NCI-H2029 (cell line): ENCODE results near the gene UPF1.

Experiments used
- DNase-seq: peaks from one replicate; lab custom pipeline; 2025; lab: John Stamatoyannopoulos, UW

Gene UPF1

DNA sequence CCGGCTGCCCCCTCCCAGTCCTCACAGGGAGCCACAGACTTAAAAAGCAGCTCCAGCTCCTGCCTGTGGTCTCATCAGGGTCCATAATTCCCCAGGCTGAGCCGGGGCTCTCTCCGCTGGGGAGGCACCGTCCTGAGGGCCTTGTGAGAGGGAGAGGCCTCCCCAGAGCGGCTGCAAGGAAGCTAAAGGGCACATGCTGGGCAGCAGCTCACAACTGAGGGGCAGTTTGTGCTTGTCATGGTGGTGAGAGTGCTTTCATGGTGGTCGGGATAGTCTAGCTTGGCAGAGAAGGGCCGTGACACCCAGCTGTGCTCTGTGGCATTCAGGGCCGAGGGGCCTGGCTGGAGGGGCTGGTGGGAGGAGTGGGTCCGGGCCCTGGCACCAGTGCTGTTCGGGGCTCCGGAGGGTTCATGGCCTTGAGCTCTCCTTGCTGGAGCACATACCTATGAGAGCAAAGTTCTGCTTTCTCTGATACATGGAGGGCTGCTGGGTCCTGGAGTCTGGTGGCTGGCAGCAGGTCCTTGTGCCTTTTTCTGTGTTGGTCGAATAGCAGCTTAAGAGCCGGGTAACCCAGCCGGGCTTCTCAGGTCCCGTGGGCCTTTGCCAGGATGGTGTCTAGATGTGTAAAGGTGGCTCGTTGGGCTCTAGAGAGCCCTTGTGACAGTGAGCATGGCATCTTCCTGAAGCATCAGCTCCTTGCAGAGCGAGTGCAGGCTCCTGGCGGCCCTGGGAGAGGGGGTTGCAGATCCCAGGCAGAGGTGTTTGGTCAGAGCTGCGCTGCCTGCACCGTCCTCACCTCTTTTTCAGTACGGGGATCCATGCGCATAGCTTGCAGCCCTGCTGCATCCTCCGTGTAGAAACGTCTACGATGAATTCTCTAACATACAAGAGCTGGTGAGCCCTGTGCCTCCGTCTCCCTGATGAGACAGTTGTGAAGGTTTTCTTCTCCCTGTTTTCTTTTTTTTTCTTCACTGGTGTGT is 8.8 kb downstream of the UPF1 start:
- no peak for DNase-seq

DNA sequence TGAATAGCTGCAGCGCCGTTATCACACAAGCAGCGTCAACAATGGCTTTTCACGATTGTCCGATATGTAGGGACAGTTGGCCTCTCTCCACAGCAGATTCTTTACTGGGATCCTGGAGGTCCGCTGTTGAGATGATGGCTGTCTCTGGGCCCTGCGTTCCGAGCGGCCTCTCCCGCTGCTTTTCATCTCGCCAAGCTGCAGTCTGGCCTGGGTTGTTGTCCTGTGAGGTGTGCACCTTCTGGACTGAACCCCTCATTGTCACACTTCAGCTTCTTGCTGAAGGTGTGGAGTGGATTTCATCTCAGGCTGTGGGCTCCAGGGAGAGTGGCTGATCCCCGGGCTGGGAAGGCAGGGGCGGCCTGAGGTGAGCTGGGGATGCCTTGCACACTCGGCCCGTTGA is 9.6 kb downstream of the UPF1 start:
- DNase-seq: no peak

GRCh38 chr19:18842166-18842565 is 10.4 kb downstream of the UPF1 start:
- DNase-seq: no peak

- DNase-seq: no peak
Observed at GRCh38 chr19:18843960-18844359, 12.2 kb downstream of the UPF1 start.

DNA sequence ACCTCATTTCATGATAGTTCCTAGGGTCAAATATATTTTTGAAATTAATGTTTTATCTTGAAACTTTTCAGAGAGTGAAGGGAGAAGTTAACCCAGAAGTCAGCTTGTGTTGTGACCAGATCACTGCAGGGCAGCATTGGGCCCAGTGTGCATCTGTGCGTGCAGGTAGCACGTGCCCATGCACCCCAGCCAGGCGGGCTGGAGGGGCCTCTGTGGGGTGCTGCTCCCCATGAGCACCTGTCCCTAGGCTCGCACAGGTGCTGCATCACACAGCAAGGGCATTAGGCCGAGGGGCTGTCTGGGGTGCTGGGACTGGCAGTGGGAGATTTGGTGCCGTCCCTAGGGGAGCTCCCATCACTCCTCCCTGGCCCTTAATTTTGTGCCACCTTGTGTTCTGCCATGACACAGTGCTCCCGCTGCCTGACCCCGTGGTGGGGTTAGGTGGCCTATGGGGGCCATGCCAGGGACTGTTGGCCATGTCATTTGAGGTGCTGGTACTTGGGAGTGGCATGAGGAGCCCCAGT is 13.1 kb downstream of the UPF1 start:
- DNase-seq: no peak

- no peak for DNase-seq
Observed at GRCh38 chr19:18845961-18846360, 14.2 kb downstream of the UPF1 start.

DNA sequence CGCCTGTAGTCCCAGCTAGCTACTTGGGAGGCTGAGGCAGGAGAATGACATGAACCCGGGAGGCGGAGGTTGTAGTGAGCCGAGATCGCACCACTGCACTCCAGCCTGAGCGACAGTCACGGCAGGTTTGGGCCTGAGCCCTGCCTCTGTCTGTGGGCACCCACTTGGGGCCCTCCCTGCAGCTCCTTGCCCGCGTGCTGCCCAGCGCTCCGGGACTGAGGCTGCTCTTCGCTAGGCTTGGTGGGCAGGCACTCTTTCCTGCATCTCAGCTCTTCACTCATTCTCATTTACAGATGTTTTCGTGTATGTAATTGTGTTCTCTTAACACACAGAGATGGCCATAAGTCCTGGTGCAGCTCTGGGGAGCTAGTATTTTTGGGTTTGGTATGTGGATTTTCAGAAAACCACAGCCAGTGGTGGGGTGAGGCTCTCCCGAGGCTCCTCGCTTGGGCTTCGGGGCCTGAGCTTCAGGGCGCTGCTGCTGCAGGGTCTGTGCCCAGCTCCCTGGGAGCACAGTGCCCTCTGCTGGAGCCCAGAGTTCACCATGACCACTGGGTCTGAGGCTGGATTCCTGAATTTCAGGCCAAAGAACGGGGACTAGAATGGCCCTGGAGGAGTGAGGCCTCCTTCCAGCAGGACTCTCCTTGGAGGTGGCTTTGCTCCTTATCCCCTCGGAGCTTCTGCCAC is 15.2 kb downstream of the UPF1 start:
- no peak for DNase-seq

DNA sequence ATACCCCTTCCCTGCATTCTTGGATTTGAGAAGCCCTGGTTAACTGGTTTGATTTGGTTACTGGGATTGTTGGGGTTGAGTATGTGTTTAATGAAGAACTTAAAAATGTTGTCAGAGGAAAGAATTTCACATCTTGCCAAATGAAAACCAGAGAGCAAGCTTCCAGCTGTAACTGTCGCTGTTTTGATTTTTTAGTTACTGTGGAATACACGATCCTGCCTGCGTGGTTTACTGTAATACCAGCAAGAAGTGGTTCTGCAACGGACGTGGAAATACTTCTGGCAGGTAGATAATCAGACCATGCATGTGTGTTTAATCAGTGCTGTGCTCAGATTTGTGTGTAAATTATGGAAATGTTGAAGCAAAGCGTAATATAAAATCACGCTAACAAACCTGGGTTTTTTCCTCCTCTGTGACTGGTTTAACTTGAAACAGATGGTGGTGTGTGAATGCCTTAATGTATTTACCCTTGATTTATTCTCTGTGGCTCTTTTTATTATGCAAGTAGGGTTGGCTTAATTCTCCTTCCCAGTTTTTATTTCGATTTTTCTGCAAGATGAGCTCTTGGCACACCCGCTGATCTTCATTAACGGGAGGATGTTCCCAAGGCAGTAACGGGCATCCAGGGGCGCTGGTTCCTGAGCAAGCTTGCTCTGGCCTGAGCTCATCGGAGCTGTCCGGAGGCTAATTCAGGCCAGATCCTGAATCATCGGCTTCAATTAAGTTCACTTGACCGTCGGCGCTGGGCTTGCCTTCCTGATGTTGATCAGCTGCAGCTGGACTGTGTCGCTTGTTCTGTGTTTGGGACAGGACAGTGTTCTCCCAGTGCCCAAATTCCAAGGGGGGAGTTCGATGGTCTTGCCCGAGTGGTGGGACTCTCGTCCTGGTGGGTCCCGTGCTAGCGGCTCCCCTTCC is 16.0 kb downstream of the UPF1 start:
- no peak for DNase-seq

GRCh38 chr19:18848878-18849661 is 17.3 kb downstream of the UPF1 start:
- no peak for DNase-seq

GRCh38 chr19:18849838-18850400 is 18.2 kb downstream of the UPF1 start:
- DNase-seq: no peak

- no peak for DNase-seq
Observed at GRCh38 chr19:18850471-18851375, 19.0 kb downstream of the UPF1 start.

DNA sequence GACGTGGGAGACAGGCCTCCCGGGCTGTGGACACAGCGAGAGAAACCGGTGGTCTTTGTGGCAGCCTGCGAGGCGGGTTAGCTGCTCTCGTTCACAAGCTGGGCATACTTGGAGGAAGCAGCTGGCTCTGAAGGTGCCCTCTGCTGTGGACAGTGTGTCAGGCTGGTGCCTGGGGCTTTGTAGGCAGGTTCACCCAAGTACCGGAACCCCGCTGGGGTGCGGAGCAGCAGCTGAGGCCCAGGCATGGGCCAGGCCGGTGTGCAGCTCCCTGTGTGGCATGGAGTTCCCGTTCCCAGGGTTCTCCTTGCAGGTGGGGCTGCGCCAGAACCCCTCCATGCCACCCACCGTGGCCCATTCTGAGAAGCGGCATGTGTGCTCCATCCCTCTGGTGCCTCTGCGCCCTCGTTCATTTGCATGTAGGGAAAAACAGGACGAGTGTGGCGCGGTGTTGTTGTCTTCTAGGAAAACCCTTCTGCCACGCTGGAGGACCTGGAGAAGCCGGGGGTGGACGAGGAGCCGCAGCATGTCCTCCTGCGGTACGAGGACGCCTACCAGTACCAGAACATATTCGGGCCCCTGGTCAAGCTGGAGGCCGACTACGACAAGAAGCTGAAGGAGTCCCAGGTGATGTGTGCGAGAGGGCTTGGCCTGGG is 20.0 kb downstream of the UPF1 start:
- DNase-seq: no peak

- DNase-seq: no peak
Observed at GRCh38 chr19:18852648-18853047, 20.9 kb downstream of the UPF1 start.

- DNase-seq: no peak
Observed at GRCh38 chr19:18853755-18854427, 22.1 kb downstream of the UPF1 start.

DNA sequence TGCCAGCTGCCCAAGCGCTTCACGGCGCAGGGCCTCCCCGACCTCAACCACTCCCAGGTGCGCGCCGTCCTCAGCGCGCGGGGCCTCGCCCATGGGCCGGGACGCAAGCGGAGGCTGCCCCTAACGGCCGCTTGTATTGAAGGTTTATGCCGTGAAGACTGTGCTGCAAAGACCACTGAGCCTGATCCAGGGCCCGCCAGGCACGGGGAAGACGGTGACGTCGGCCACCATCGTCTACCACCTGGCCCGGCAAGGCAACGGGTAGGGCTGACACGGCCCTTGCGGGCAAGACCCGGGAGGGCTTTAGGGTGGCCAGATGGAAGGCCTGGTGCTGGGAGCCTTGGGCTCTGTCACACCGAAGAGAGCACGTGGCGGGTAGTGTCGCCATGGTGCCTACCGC is 23.2 kb downstream of the UPF1 start:
- DNase-seq: no peak

GRCh38 chr19:18855647-18856384 is 24.1 kb downstream of the UPF1 start:
- DNase-seq: no peak

- DNase-seq: no peak
Observed at GRCh38 chr19:18856385-18857126, 24.8 kb downstream of the UPF1 start.
